GM18507 (cell line): Measurements from ENCODE around the gene RHOXF2B.

ENCODE experiments used
- DNase-seq: peaks from one replicate; pipeline ENCODE4 v3.0.0; 2011; ENCODE audit warnings: low read depth; ENCODE audit not compliant: insufficient read length; ENCODE audit errors: extremely low spot score
- FAIRE-seq: peaks from 2 replicates; lab custom pipeline; 2011; peaks lifted over from hg19 to GRCh38; lab: Jason Lieb, UNC

RHOXF2B gene

DNA sequence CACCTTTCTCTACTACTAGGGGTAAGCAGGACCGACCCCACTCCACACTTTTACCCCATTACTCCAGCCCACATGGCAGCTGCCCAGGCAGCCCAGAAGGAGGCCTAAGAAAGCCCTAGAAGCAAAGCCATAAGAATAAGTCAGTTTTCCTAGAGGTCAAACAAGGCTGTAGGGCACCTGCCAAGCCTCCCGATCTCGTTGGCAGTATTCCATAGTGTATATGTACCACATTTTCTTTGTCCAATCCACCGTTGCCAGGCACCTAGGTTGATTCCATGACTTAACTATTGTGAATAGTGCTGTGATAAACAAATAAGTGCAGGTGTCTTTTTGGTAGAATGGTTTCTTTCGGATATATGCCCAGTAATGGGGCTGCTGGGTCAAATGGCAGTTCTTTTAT, 54.2 kb downstream of the RHOXF2B start:
- FAIRE-seq (no peak), DNase-seq (no peak)

GRCh38 chrX:120022763-120023162, 54.7 kb downstream of the RHOXF2B start:
- no peak for FAIRE-seq
- DNase-seq: no peak
